ENCODE measurements around the gene EBNA1BP2. TPM values are rescaled to one million over a fixed set of nuclear protein-coding genes. Genes with fewer than 3 reads are reported as not detected.
"Not testable (repeated sequence)": the region's sequence is repeated elsewhere in the genome, so short reads cannot be mapped to it uniquely, and the experiment has no call there.

Gene EBNA1BP2
- total RNA-seq, 1 donor from 2014 or later: 119 TPM

DNA sequence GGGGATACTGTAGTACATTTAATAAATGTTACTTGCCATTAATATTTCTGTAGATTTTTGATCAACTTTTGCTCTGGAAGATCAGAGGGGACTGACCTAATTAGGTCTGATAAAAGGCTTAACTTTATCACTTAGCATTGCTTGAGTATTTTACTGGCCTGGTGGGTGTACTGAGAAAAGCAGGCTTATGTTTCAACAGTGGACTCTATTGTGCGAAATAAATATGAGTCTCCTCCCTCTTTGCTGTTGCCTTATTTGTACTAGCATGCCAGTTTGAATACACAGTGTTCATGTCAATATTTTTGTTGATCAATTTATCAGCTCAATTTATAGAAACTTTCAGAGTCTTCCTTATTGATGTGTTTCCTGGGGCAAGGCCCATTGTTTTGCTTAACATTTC lies 49.1 kb downstream of the EBNA1BP2 start:
- DNase-seq (ENCODE audit: low read depth): no peak
- TF ChIP-seq, protein P1, sequence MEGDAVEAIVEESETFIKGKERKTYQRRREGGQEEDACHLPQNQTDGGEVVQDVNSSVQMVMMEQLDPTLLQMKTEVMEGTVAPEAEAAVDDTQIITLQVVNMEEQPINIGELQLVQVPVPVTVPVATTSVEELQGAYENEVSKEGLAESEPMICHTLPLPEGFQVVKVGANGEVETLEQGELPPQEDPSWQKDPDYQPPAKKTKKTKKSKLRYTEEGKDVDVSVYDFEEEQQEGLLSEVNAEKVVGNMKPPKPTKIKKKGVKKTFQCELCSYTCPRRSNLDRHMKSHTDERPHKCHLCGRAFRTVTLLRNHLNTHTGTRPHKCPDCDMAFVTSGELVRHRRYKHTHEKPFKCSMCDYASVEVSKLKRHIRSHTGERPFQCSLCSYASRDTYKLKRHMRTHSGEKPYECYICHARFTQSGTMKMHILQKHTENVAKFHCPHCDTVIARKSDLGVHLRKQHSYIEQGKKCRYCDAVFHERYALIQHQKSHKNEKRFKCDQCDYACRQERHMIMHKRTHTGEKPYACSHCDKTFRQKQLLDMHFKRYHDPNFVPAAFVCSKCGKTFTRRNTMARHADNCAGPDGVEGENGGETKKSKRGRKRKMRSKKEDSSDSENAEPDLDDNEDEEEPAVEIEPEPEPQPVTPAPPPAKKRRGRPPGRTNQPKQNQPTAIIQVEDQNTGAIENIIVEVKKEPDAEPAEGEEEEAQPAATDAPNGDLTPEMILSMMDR (IDR thresholded peaks at IDR 0.05; ENCODE audit: insufficient read depth, low read length, poor library complexity, severe bottlenecking): no peak
- Histone ChIP-seq H3K4me3 (ENCODE audit: low read depth, low read length) (no peak overlapping the region), H3K27me3 (ENCODE audit: control insufficient read depth, insufficient read depth, low read length) (no peaks in the 10 kb centered on the region), H3K36me3 (ENCODE audit: control insufficient read depth, insufficient read depth, low read length) (no peaks in the 10 kb centered on the region)

GRCh38 chr1:43121256-43121900 lies 50.7 kb downstream of the EBNA1BP2 start:
- H3K27me3 ChIP-seq (ENCODE audit: control insufficient read depth, insufficient read depth, low read length): no peaks in the 10 kb centered on the region
- TF ChIP-seq, protein P1 (IDR thresholded peaks at IDR 0.05; ENCODE audit: insufficient read depth, low read length, poor library complexity, severe bottlenecking): no peak
- DNase-seq (ENCODE audit: low read depth): no peak
- H3K36me3 ChIP-seq (ENCODE audit: control insufficient read depth, insufficient read depth, low read length): no peaks in the 10 kb centered on the region
- H3K4me3 ChIP-seq (ENCODE audit: low read depth, low read length): peak overlapping the region; percentile 20

- DNase-seq (ENCODE audit: low read depth); H3K36me3 ChIP-seq (ENCODE audit: control insufficient read depth, insufficient read depth, low read length); H3K27me3 ChIP-seq (ENCODE audit: control insufficient read depth, insufficient read depth, low read length): not testable (repeated sequence)
- peak overlapping the region; percentile 36 for H3K4me3 ChIP-seq (ENCODE audit: low read depth, low read length)
Observed at GRCh38 chr1:43119928-43120586, 52.0 kb downstream of the EBNA1BP2 start.

Other genes with a start within 250 kb of the EBNA1BP2 start
- 573 and 1,021 TPM in 2 replicates for gene SLC2A1, start 213.4 kb downstream of the EBNA1BP2 start, total RNA-seq
- gene CFAP57, start within 50 bp of the EBNA1BP2 start, total RNA-seq: 0.34 and 4.8 TPM in 2 replicates
- 15.7 and 16.2 TPM in 2 replicates for gene TMEM125, start 97.7 kb upstream of the EBNA1BP2 start, total RNA-seq
- 4.8 and 6.6 TPM in 2 replicates for gene C1orf210, start 113.3 kb upstream of the EBNA1BP2 start, total RNA-seq
- 6.5 and 7.1 TPM in 2 replicates for gene TIE1, start 128.7 kb upstream of the EBNA1BP2 start, total RNA-seq
- not detected in 2 replicates for gene MPL, start 165.5 kb upstream of the EBNA1BP2 start, total RNA-seq
- gene CDC20, start 186.7 kb upstream of the EBNA1BP2 start, total RNA-seq: 16.2 and 22.3 TPM in 2 replicates
- gene ELOVL1, start 195.7 kb upstream of the EBNA1BP2 start, total RNA-seq: 93.8 and 99.7 TPM in 2 replicates
- gene MED8, start 217.5 kb upstream of the EBNA1BP2 start, total RNA-seq: 44.5 and 48.7 TPM in 2 replicates
- 17.0 and 20.3 TPM in 2 replicates for gene SZT2, start 217.6 kb upstream of the EBNA1BP2 start, total RNA-seq